NCI-H2171 (cell line): ENCODE data around the gene PYGO1.
"Not testable (repeated sequence)": the region's sequence is repeated elsewhere in the genome, so short reads cannot be mapped to it uniquely, and the experiment has no call there.

ENCODE experiments used
- DNase-seq: peaks from one replicate; lab custom pipeline; 2025; lab: John Stamatoyannopoulos, UW

Gene PYGO1, protein sequence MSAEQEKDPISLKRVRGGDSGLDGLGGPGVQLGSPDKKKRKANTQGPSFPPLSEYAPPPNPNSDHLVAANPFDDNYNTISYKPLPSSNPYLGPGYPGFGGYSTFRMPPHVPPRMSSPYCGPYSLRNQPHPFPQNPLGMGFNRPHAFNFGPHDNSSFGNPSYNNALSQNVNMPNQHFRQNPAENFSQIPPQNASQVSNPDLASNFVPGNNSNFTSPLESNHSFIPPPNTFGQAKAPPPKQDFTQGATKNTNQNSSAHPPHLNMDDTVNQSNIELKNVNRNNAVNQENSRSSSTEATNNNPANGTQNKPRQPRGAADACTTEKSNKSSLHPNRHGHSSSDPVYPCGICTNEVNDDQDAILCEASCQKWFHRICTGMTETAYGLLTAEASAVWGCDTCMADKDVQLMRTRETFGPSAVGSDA

DNA sequence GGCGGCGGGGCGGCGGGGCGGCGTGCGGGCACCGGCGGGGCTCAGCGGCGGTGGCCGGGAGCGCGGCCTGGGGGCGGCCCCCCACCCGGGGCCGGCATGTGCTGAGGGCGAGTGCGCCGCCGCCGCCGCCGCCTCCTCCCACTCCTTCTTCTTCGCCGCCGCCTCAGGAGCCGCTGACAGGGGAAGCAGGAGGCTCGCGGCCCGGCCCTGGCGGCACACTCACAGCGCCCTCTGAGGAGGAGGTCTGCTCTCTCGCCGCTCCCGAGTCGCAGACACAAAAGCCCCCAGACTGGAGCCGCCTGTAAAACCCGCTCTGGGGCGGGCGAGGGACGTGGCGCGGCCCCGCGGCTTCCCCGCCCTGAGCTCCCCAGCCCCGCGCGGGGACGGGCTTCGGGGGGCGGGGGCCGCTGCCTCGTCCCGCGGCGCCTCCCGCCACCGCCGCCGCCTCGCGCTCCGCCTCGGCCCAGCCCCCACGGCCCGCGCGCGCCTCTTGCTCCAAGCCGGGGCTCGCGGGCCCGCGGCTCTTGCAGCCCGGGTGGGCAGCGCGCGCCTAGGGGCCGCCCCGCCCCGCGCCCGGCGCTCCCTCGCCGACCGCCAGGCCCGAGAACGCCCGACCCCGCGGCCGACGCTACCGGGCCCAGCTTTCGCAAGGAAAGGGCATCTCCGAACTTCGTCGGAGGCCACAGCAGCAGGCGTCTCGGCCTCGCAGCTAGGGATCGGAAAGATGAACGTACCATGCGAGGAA is at the start of gene PYGO1:
Gene PYGO1, minus strand, starts transcription at position 276 of the 745 bp plus-strand sequence. CDS start 462 bp downstream, outside the sequence.
- peak; percentile 46 for DNase-seq

DNA sequence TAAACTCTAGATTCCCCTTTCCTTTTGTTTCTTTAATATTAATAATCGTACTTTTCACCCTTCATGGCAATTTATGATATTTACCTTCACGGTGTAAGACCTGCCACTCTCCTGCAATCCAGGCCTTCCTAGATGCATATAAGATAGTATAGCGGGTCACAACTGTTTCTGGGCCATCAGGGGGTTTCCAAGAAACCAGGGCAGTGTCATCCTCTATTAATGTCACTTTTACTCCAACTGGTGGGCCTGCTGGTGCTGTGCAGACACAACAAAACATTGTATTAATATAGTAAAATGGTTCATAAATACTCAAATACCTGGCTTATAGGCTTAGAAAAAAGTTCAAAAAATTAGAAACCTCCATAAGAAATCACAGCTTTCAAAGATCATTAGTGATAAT is 48.9 kb upstream of the PYGO1 start:
- no peak for DNase-seq

DNA sequence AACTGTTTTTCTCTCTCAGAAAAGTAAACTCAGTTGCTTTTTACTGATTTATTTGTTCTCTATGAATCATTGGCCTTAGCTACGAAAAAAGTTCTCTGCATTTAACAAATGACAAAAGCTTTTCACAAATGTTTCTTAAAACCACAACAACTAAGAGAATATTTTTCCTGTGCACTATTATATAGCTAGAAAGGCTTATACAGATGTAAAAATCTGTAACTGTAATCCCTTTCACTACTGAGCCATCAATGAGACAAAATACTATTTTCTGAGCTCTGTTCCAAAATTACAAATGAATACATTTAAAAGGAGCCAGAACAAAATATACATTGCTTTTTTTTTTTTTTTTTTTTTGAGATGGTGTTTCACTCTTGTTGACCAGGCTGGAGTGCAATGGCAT is 45.6 kb upstream of the PYGO1 start:
- DNase-seq = no peak

DNA sequence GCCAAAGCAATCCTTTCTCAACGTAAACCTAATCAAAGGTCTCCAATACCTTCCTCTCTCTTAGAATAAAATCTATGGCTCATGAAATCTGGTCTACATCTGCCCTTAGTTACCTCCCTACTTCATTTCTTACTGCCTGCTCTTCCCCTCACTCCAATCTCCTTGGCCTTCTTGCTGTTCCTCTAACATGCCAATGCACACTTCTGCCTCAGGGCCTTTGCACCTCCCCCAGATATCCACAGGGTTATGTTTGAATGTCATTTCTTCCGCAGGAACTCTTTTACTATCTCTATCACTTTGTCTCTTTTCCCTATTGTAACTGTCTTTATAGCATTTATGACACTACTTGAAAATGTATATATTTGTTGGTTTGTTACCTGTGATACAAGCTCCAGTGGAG is 44.3 kb upstream of the PYGO1 start:
- DNase-seq = no peak

DNA sequence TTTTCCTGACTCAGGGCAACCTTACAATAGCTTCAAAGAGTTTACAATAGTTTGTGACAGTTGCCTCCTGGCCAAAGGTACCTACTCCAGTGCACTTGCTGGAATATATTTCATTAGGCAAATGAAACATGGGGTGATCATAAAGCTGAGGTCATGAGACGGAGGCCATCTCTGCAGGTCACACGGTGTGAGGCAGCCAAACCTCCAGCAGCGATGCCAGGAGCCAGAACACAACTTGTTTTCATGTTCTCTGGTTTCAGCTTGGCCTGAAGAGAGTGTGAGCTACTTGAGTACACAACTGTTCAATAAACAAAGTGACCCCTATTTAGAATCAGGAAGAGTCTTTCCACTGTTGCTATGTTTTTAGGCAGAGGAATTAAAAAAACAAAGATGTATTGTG is 42.7 kb upstream of the PYGO1 start:
- DNase-seq = no peak

DNA sequence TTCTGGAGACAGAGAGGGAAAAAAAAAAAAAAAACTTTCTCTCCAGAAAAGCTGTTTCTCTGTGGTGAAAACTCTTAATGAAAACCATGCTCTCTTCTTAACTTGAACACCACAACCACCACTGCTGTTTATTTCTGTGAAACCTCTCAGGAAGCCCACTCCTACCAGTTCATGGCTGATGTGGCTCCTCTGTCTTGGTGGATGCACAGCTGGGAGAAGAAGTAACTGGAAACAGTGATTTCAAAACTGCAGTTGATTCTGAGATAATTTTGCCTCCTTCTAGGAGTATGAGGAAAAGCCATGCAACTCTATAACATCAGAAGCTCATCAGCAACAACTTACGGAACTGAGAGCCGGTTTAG is 40.2 kb upstream of the PYGO1 start:
- DNase-seq = no peak

DNA sequence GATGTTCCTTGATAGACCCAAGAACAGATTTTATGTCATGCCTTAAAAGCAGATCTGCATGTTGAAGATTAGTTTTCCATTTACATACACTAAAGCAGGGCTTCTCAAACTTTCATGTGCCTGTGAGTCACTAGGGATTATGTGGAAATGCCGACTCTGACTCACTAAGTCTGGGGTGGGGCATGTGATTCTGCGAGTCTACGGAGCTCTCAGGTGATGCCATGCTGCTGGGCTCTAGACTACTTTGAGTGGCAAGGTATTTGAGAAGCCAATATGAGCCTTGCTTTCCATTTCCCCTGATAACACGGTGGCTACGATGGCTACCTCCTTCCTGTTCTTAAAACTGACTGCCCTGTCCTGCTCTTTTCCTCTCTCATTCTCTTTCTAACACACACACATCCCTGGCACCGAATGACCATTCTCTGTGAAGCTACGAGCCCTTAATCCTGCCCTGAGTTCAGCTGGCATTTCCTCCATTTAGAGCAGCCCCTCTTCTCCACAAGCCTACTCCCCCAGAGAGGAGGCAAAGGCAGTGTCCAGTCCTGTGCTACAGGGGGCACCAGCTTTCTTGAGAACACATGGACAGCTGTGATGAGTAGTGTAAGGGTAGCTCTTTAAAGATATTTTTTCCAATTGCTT is 39.7 kb upstream of the PYGO1 start:
- DNase-seq = no peak

DNA sequence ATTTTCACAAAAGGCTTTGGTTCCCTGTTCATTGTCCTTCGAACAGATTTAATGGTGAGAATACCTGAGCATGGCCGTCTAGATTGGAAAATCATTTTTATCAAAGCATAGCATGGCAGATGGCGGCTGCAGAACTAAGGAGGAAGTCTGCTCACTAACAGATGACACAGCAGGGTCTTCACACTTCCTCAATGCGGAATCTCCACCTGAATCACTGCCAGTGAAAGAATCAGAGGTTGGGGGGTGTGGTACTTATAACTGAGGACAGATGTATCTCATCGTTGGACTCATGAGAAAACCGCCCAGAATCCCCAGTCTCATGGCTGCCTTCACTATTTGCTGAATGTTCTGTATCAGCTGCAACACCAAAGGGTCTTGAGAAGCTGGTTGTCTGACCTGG is 31.6 kb upstream of the PYGO1 start:
- DNase-seq = no peak

DNA sequence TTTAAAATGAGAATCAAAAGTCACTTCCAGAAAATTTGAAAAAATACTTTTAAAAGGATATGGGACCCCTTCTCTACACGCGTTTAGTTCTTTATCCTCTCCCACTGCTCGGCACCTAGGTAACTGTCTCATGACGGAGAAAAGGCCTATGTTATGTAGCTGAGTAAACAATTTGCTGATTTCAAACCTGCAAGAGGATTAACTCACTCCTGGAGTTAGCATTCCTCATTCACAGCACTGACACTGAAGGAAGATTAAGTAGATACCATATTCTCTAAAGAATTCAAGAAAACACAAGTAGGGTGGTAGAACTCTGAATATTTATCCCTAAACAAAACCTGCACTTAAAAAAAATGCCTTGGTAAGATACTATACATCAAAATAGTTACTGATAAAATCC is 30.2 kb upstream of the PYGO1 start:
- no peak for DNase-seq

DNA sequence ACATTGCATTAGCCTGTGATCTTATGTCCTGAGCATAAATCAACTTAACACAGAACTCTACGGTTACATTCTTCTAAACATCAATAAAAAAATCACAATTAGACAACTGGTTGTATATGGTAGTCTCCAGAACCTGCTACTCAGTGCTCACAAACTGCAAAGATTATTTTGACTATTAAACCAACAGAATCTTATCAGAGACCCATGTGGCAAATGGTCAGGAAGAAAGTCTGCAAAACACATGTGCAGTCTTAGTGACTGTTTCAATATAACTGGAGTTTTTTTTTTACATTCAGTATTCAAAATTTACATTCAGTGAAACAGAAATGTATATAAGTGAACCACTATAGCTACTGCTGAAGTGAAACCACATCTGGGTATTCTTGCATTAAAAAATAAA is 27.3 kb upstream of the PYGO1 start:
- no peak for DNase-seq

DNA sequence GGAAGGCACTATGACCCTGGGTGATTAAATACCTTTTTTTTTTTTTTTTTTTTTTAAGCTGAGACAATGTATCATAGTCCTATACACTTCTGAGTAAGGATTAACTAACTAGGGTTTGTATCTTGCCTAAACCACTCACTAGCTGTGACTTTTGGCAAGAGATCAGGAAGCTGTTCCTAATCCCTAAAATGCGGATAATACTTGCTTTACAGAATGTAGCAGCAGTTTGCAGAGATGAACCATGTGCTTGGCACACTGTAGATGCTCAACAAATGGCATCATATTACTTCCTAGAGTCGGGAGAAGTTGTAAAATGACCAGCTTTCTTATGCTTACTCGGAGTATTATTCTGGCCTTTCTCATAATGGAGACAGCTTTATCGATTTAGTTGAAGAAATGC is 25.6 kb upstream of the PYGO1 start:
- DNase-seq = no peak

DNA sequence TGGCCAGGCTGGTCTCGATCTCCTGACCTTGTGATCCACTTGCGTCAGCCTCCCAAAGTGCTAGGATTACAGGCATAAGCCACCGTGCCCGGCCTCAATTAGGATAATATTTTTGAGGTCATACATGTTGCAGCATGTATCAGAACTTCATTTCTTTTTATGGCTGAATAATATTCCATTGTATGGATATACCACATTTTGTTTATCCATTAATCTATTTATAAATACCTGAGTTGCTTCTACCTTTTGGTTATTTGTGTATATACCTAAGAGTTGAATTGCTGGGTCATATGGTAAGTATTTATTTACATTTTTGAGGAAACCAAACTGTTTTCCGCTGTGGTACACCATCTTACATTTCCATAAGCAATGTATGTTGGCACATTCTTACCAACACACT is 18.1 kb upstream of the PYGO1 start:
- no peak for DNase-seq

DNA sequence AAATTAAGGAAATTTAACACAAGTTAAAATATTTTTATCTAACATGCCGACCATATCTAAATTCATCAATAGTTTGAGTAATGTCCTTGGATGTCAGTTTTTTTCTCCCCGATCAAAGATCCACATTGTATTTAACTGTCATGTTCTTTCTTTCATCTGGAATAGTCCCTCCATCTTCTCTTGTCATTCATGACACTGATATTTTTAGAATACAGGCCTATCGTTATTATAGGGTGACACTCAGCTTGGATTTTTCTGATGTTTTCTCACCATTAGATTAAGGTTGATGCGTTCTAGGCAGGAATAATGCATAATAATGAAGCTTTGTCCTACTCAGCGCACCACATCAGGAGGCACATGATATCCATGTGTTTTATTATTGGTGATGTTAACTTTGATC is 13.2 kb upstream of the PYGO1 start:
- no peak for DNase-seq

DNA sequence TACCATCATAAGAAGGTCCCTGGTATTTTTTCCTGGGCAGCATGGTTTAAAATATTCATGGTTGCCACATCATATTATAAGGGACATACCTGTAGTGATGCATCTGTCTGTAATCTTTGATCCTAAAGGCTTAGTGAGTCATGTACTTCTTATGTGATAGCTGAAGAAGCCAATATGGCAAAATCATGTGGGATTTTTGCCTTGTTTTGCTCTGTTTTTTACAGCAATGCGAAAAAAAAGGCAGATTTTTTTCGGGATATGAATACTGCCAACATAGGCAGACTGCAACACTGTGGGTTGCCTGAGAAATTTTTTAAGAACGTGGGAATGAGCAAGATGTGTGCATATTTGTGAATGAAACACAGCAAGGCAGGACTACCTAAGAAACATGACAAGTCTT is 11.3 kb upstream of the PYGO1 start:
- no peak for DNase-seq

DNA sequence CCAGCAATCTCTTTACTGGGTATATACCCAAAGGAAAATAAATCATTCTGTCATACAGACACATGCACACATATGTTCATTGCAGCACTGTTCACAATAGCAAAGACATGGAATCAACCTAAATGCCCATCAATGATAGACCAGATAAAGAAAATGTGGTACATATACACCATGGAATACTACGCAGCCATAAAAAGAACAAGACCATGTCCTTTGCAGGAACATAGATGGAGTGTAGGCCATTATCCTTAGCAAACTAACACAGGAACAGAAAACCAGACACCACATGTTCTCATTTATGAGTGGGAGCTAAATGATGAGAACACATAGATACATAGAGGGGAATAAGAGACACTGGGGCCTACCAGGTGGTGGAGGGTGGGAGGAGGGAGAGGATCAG is 4.9 kb upstream of the PYGO1 start:
- DNase-seq = not testable (repeated sequence)

DNA sequence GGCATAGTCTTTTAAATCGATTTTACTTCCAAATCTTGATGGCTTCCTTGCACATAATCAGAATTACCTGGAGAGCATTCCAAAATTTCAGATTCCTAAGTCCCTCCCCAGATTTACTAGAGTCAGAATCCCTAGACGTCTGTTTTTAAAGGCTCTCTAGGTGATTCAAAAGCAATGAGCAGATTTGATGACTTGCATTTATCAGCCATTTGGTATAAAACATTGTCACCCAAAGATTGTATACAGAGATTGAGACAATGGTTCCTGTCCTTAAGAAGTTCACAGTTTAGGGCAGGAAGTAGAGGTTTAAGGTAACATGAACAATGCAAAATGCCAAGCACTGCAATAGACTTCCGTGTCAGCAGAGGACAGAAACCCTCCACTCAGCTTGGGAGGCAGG is 2.6 kb upstream of the PYGO1 start:
- no peak for DNase-seq

DNA sequence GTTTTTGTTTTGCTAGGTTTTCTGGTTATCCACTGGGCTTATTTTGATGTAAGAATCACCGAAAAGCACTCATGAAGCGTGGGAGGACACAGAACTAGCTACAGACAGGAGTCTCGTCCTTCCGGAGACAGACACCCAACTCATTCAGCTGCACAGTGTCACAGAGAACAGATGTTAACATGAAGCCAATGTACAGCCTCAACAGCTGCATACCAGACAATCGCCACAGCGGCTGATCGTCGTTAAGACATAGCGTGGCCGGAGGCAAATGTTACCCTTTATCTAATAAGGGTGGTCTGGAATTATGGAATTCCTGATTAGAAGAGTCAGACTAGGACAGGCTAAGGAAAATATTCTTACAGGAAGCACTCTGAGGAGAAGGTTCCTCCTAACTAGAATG is 1.1 kb upstream of the PYGO1 start:
- no peak for DNase-seq

DNA sequence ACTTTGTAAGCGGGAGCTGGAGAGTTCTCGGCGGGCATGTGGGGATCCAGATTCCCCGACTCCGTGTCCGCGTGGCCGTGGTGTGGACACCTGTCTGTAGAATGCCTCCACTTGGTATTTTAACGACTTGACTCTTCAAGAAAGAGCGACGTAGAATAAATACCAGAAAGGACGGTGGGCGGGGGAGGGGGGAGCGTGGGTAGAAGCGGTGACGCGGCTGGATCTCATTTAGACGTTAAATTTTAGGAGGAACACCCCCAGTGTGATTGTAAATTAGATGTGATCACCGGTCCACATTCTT is 620 bp upstream of the PYGO1 start:
- DNase-seq = no peak

DNA sequence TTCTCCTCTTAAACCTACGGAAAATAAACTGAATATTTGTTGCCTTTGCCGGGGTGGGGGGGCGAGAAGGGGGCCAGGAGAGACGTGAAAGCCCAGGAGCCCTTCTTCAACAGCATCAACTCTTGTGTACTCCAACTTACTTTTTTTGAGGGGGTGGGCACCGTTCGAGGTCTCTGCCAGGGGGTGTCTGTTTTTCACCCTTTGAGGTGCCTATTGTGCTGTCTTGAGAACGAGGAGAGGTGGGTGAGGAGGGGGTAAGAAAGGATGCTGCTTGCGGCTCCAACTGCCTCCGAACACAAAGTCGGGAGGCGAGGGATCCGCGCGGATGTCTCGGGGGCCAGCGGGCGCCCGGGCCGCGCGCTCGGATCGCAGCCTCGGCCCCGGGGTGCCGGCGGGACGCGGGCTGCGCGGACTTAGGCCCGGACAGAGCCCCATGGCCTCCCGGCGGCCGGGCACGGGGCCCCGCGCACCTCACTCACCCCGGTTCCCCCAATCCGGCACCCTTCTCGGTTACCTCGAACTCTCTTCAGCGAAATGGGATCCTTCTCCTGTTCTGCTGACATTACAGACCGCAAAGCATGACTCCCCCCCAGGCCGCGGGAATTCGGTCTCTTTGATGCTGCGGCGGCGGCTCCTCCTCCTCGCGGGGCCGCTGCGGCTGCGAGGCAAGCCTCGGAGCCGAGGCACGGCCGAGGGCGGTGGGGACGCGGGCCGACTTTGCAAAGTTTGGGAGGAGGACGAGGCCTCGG is 650 bp downstream of the PYGO1 start:
- DNase-seq = peak; percentile 43

DNA sequence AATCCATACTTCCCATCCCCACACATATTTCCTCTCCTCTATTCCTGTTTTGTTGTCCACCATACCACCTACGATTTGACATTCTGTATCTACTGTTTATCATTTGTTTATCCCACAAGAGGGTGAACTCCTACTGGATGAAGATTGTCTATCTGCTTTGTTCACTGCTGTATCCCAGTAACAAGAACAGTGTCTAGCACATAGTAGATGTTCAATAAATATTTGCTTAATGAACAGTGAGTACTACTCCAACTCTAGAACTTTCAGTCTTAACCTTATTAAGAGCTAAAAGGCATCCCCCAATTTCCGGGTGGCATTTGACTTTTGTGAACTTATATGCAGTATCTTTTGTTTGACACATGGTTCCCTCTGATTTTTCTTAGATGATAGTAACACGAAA is 1.3 kb downstream of the PYGO1 start:
- no peak for DNase-seq

DNA sequence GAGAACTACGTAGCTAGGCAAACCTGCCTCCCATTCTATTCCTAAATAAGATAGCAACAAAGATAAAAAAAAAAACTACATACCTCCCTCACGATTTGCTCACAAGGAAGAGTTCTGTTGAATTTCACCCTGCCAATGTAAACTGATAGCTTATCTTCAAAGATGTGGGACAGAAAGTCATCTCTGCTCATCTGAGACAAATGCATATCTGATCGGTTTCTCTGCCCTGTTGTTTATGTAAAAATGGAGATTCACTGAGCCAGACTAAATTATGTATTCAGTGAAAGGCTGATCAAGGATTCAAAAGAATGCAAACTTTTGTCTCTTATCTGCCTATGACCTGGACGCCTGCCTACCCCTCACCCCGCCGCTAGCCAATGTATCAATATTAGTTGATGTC is 11.2 kb downstream of the PYGO1 start:
- no peak for DNase-seq

DNA sequence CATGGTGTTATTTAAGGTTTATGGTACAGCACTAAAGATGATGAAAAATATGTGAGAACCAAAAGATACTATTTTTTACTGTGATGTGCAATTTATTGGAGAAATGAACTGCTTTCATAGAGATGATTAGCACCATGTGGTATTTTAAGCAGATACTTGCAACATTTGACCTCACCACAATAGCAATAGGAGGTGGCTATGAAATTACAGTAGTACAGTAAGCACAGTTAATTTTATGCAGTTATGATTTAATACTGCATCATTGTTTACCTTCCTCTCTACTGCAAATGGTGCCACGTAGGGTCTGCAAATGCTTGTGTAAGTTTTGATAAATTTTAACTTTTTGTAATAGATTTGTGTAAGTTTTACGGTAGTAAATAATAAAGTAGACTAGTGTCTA is 14.0 kb downstream of the PYGO1 start:
- no peak for DNase-seq

DNA sequence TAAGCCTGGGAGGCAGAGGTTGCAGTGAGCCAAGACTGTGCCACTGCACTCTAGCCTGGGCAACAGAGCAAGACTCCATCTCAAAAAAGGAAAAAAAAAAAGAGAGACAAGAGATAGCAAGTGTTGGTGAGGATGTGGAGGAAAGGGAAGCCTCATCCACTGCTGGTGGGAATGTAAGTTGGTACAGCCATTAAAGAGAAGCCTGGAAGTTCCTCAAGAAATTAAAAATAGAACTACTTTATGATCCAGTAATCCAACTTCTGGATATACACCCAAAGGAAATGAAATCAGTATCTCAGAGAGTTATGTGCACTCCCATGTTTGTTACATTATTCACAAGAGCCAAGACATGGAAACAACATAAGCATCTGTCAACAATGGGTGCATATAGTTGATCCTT is 14.9 kb downstream of the PYGO1 start:
- no peak for DNase-seq
